HL-60 (cell line): ENCODE data around the gene ROBO1.

Source experiments
- DNase-seq, 2 experiments: peaks; one replicate each; pipeline ENCODE4 v3.0.0-alpha.2; 2010 to 2020; ENCODE audit warnings: low read depth in 1 of 2, low spot score in 1 of 2
- H3K27ac ChIP-seq: fragments of 250-450 bp; sonication (Bioruptor Pico); replicated peaks from 2 replicates; pipeline ENCODE4 v1.5.1; 2020; ENCODE audit warnings: mild to moderate bottlenecking, moderate library complexity
- H3K27me3 ChIP-seq: fragments of 250-450 bp; sonication (Bioruptor Pico); 2 replicates; pipeline ENCODE4 v1.5.1; 2021; ENCODE audit warnings: mild to moderate bottlenecking, moderate library complexity; ENCODE audit not compliant: insufficient read depth, poor library complexity, severe bottlenecking
- H3K4me3 ChIP-seq: replicated peaks from 2 replicates; pipeline ENCODE4 v1.5.1; 2011; ENCODE audit warnings: mild to moderate bottlenecking, control low read depth, low read length; ENCODE audit not compliant: insufficient read depth
- CTCF ChIP-seq: IDR thresholded peaks from one replicate; pipeline ENCODE4 v1.5.1; 2011; ENCODE audit warnings: low read length, control low read depth, inconsistent platforms; ENCODE audit not compliant: insufficient read depth
- GABPA ChIP-seq: IDR thresholded peaks from 2 replicates; pipeline ENCODE4 v1.6.1; 2012; ENCODE audit warnings: low read depth
- POLR2AphosphoS5 ChIP-seq: IDR thresholded peaks from 2 replicates; pipeline ENCODE4 v1.6.1; 2012; ENCODE audit warnings: low read depth
- REST ChIP-seq: IDR thresholded peaks from 2 replicates; pipeline ENCODE4 v1.6.1; 2012; ENCODE audit warnings: low read depth; ENCODE audit not compliant: insufficient replicate concordance
- SPI1 ChIP-seq: IDR thresholded peaks from 2 replicates; pipeline ENCODE4 v1.6.1; 2012; ENCODE audit warnings: low read depth, mild to moderate bottlenecking, borderline replicate concordance

The ROBO1 gene

GRCh38 chr3:78940626-78941025, 827.2 kb downstream of the ROBO1 start:
- H3K27ac ChIP-seq: no peak overlapping the region
- TF ChIP-seq CTCF (no peak), POLR2AphosphoS5 (no peak), SPI1 (no peak), GABPA (no peak), REST (no peak)
- no peaks in the 10 kb centered on the region for H3K27me3 ChIP-seq
- no peak for DNase-seq
- no peak overlapping the region for H3K4me3 ChIP-seq

DNA sequence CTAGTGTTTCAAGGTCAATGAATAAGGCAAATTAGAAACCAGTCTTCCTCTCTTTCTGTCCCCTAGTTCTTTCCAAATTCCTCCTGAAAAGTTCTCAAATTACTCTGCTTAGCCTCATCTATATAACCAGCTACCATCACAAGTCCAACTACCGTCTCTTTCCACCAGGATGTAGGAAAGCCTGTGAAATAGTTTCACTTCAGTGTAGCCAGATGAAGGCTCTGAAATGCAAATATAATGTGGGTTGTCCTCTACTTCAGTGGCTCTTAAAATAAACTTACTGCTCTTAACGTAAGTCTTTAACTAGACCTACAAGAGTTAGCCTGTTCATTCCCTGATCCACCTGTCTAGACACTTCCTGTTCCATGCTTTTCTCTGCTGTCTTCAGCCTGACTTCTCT, 827.7 kb downstream of the ROBO1 start:
- Histone ChIP-seq H3K27me3 (no peaks in the 10 kb centered on the region), H3K27ac (no peak overlapping the region), H3K4me3 (no peak overlapping the region)
- TF ChIP-seq SPI1 (no peak), CTCF (no peak), GABPA (no peak), REST (no peak), POLR2AphosphoS5 (no peak)
- DNase-seq: no peak

GRCh38 chr3:78937475-78937874, 830.3 kb downstream of the ROBO1 start:
- H3K27ac ChIP-seq: no peak overlapping the region
- no peak for DNase-seq
- TF ChIP-seq CTCF (no peak), POLR2AphosphoS5 (no peak), GABPA (no peak), REST (no peak), SPI1 (no peak)
- H3K4me3 ChIP-seq: no peak overlapping the region
- no peaks in the 10 kb centered on the region for H3K27me3 ChIP-seq
